ENCODE measurements around the gene PSENEN. TPM values are rescaled to one million over a fixed set of nuclear protein-coding genes. Genes with fewer than 3 reads are reported as not detected.

The PSENEN gene
- polyA plus RNA-seq, 1 donor (not counting 4 experiments of a cell fraction or from before 2014, with no cell fraction given) = 36.2 TPM

GRCh38 chr19:35785339-35785627 is 39.8 kb downstream of the PSENEN start:
- Histone ChIP-seq H3K9me1 (ENCODE audit: control insufficient read depth, extremely low read depth, insufficient read depth, low read length) (no peaks in the 10 kb centered on the region), H3K79me2 (ENCODE audit: control insufficient read depth, insufficient read depth, low read length) (no peaks in the 10 kb centered on the region), H3K27me3 (ENCODE audit: control insufficient read depth, extremely low read depth, insufficient read depth, low read length) (no peaks in the 10 kb centered on the region), H3K4me3 (ENCODE audit: control insufficient read depth in 2 of 3, extremely low read depth in 1 of 3, insufficient read depth in 2 of 3, low read depth in 1 of 3, low read length in 3 of 3) (no peak overlapping the region), H4K20me1 (ENCODE audit: control insufficient read depth, extremely low read depth, insufficient read depth, low read length) (peaks cover 2% of the 10 kb centered on the region), H3K4me1 (ENCODE audit: control insufficient read depth, extremely low read depth, insufficient read depth, low read length) (no peaks in the 10 kb centered on the region), H3K9me3 (ENCODE audit: control insufficient read depth, low read depth, low read length) (no peaks in the 10 kb centered on the region), H3K9ac (ENCODE audit: control insufficient read depth, extremely low read depth, insufficient read depth, low read length) (no peak overlapping the region), H3K27ac (ENCODE audit: control insufficient read depth, insufficient read depth, low read length) (no peak overlapping the region), H3K36me3 (ENCODE audit: control insufficient read depth in 2 of 2, extremely low read depth in 1 of 2, insufficient read depth in 2 of 2, low read length in 2 of 2) (no peaks in the 10 kb centered on the region), H3K4me2 (ENCODE audit: control insufficient read depth, extremely low read depth, insufficient read depth, low read depth, low read length) (no peak overlapping the region), H2AFZ (ENCODE audit: control insufficient read depth, low read length) (no peak overlapping the region)
- no peak for TF ChIP-seq CTCF (optimal IDR thresholded peaks at IDR 0.05 in 1 of 3, IDR thresholded peaks at IDR 0.05 in 1 of 3, conservative IDR thresholded peaks at IDR 0.05 in 1 of 3; ENCODE audit: extremely low read depth in 1 of 3, insufficient read depth in 2 of 3, low read length in 3 of 3)
- TF ChIP-seq EZH2 (IDR thresholded peaks at IDR 0.05; ENCODE audit: low read length) = no peak
- FAIRE-seq (no peak), DNase-seq (ENCODE audit: low read depth, low spot score) (no peak)
- dilution Hi-C loops (cut with MboI; ENCODE audit: extremely low pct_ligation_motif_present, low sequenced_read_pairs) = no loop called here

- no peaks in the 10 kb centered on the region for H3K27me3 ChIP-seq (ENCODE audit: control insufficient read depth, extremely low read depth, insufficient read depth, low read length)
- H2AFZ ChIP-seq (ENCODE audit: control insufficient read depth, low read length) = no peak overlapping the region
- H3K9me1 ChIP-seq (ENCODE audit: control insufficient read depth, extremely low read depth, insufficient read depth, low read length) = no peaks in the 10 kb centered on the region
- FAIRE-seq (no peak), DNase-seq (ENCODE audit: low read depth, low spot score) (no peak)
- no peaks in the 10 kb centered on the region for H3K36me3 ChIP-seq (ENCODE audit: control insufficient read depth in 2 of 2, extremely low read depth in 1 of 2, insufficient read depth in 2 of 2, low read length in 2 of 2)
- dilution Hi-C loops (cut with MboI; ENCODE audit: extremely low pct_ligation_motif_present, low sequenced_read_pairs) = no loop called here
- peaks cover 2% of the 10 kb centered on the region for H4K20me1 ChIP-seq (ENCODE audit: control insufficient read depth, extremely low read depth, insufficient read depth, low read length)
- no peaks in the 10 kb centered on the region for H3K4me1 ChIP-seq (ENCODE audit: control insufficient read depth, extremely low read depth, insufficient read depth, low read length)
- no peaks in the 10 kb centered on the region for H3K79me2 ChIP-seq (ENCODE audit: control insufficient read depth, insufficient read depth, low read length)
- no peak overlapping the region for H3K9ac ChIP-seq (ENCODE audit: control insufficient read depth, extremely low read depth, insufficient read depth, low read length)
- no peak for TF ChIP-seq EZH2 (IDR thresholded peaks at IDR 0.05; ENCODE audit: low read length)
- TF ChIP-seq CTCF (optimal IDR thresholded peaks at IDR 0.05 in 1 of 3, IDR thresholded peaks at IDR 0.05 in 1 of 3, conservative IDR thresholded peaks at IDR 0.05 in 1 of 3; ENCODE audit: extremely low read depth in 1 of 3, insufficient read depth in 2 of 3, low read length in 3 of 3) = no peak
- no peak overlapping the region for H3K4me2 ChIP-seq (ENCODE audit: control insufficient read depth, extremely low read depth, insufficient read depth, low read depth, low read length)
- H3K27ac ChIP-seq (ENCODE audit: control insufficient read depth, insufficient read depth, low read length) = no peak overlapping the region
- H3K9me3 ChIP-seq (ENCODE audit: control insufficient read depth, low read depth, low read length) = no peaks in the 10 kb centered on the region
- H3K4me3 ChIP-seq (ENCODE audit: control insufficient read depth in 2 of 3, extremely low read depth in 1 of 3, insufficient read depth in 2 of 3, low read depth in 1 of 3, low read length in 3 of 3) = no peak overlapping the region
Measured at GRCh38 chr19:35786299-35787160, 41.1 kb downstream of the PSENEN start.

Data from keratinocyte (primary cell).